Measurements from ENCODE around the gene CCDC30.
"Not testable (repeated sequence)": the region's sequence is repeated elsewhere in the genome, so short reads cannot be mapped to it uniquely, and the experiment has no call there.

CCDC30 gene

GRCh38 chr1:42680055-42680454, 217.0 kb downstream of the CCDC30 start:
- in situ Hi-C loops (cut with HindIII; ENCODE audit: low sequenced_read_pairs): no loop called here
- no peak for TF ChIP-seq CTCF (IDR thresholded peaks at IDR 0.05; ENCODE audit: low read depth, low read length, missing control alignments)
- no peak for DNase-seq (ENCODE audit: low read depth)
- H3K4me3 ChIP-seq (ENCODE audit: low read depth, low read length): no peak overlapping the region

- DNase-seq (ENCODE audit: low read depth): no peak
- no peak for TF ChIP-seq CTCF (IDR thresholded peaks at IDR 0.05; ENCODE audit: low read depth, low read length, missing control alignments)
- peak overlapping the region; percentile 72 for H3K4me3 ChIP-seq (ENCODE audit: low read depth, low read length)
- in situ Hi-C loops (cut with HindIII; ENCODE audit: low sequenced_read_pairs): no loop called here
Observed at GRCh38 chr1:42680921-42681683, 218.0 kb downstream of the CCDC30 start.

GRCh38 chr1:42681741-42682483, 218.8 kb downstream of the CCDC30 start, which contains the start of gene YBX1:
TSS of gene YBX1 (plus strand) at chr1:42682418. CDS start at chr1:42682566, 148 bp downstream.
- in situ Hi-C loops (cut with HindIII; ENCODE audit: low sequenced_read_pairs): no loop called here

GRCh38 chr1:42682484-42682738, 219.3 kb downstream of the CCDC30 start:
- in situ Hi-C loops (cut with HindIII; ENCODE audit: low sequenced_read_pairs); DNase-seq (ENCODE audit: low read depth): not testable (repeated sequence)
- peak overlapping the region; percentile 72 for H3K4me3 ChIP-seq (ENCODE audit: low read depth, low read length)

More at GRCh38 chr1:42681741-42682483, 218.8 kb downstream of the CCDC30 start, which contains the start of gene YBX1:
- peak within 1 kb of the TSS; percentile 72 for H3K4me3 ChIP-seq (ENCODE audit: low read depth, low read length)
- DNase-seq (ENCODE audit: low read depth): peak; percentile 98
- no peak for TF ChIP-seq CTCF (IDR thresholded peaks at IDR 0.05; ENCODE audit: low read depth, low read length, missing control alignments)

- H3K4me3 ChIP-seq (ENCODE audit: low read depth, low read length): peak overlapping the region; percentile 72
- no peak for DNase-seq (ENCODE audit: low read depth)
- in situ Hi-C loops (cut with HindIII; ENCODE audit: low sequenced_read_pairs): no loop called here
- no peak for TF ChIP-seq CTCF (IDR thresholded peaks at IDR 0.05; ENCODE audit: low read depth, low read length, missing control alignments)
Observed at GRCh38 chr1:42682739-42683531, 219.8 kb downstream of the CCDC30 start.

GRCh38 chr1:42684139-42684538, 221.1 kb downstream of the CCDC30 start:
- in situ Hi-C loops (cut with HindIII; ENCODE audit: low sequenced_read_pairs): no loop called here

More at GRCh38 chr1:42684139-42684538, 221.1 kb downstream of the CCDC30 start:
- DNase-seq (ENCODE audit: low read depth): no peak
- peak overlapping the region; percentile 72 for H3K4me3 ChIP-seq (ENCODE audit: low read depth, low read length)
- no peak for TF ChIP-seq CTCF (IDR thresholded peaks at IDR 0.05; ENCODE audit: low read depth, low read length, missing control alignments)

All from astrocyte of the cerebellum (primary cell).